H1 (cell line): ENCODE measurements around the gene FKRP. TPM values are rescaled to one million over a fixed set of nuclear protein-coding genes. Genes with fewer than 3 reads are reported as not detected.

Source experiments
- HDAC6 ChIP-seq: IDR thresholded peaks from one replicate; pipeline ENCODE4 v1.7.1; 2012; ENCODE audit warnings: low read depth, mild to moderate bottlenecking, inconsistent platforms, low read length, moderate library complexity
- SP4 ChIP-seq: IDR thresholded peaks from 2 replicates; pipeline ENCODE4 v1.6.1; 2012; ENCODE audit warnings: low read length, inconsistent platforms
- polyA plus RNA-seq, 7 experiments: library from polyadenylated mRNA; depleted of rRNA in 3 of 7; stranded (reverse) in 5 of 7; unstranded in 2 of 7; fragments of >200 nt in 5 of 7; fragments of 200-250 nt in 2 of 7; gene quantifications; 1 replicate in 5 of 7; 2 replicates in 1 of 7; 4 replicates in 1 of 7; pipeline versions ENCODE4 v1.2.1 to v1.2.3, GENCODE V29; 2011 to 2013; ENCODE audit warnings: missing spikeins in 2 of 7, mixed read lengths in 2 of 7
- total RNA-seq: library from RNA; stranded (reverse); fragmentation: NEBNext Ultra II Directional; extraction: Animal tissue kit (Norgen Biotek cat#: 25700); gene quantifications from 2 replicates; pipeline ENCODE4 v1.2.1, GENCODE V29; 2021

FKRP gene
- total and polyA plus RNA-seq, 2 of the 8 experiments (the other 6 are each of a cell fraction or from before 2014, with no cell fraction given), result 17.1 to 24.4 TPM

GRCh38 chr19:46759206-46759605, 13.3 kb downstream of the FKRP start (continued):
- TF ChIP-seq HDAC6 (no peak), SP4 (no peak)
